Thoracic aorta endothelial cell (primary cell): Measurements from ENCODE around the gene FGF4. TPM values are rescaled to one million over a fixed set of nuclear protein-coding genes. Genes with fewer than 3 reads are reported as not detected.

ENCODE experiments used
- total RNA-seq: library from RNA; depleted of rRNA; stranded (reverse); fragments of >200 nt; gene quantifications from 2 replicates; pipeline ENCODE4 v1.2.3, GENCODE V29; 2012

The FGF4 gene
- not detected in 2 replicates for total RNA-seq

GRCh38 chr11:69775163-69775755 is at the start of gene FGF4:
Gene FGF4, minus strand, starts transcription at chr11:69775341. Its CDS starts 257 bp downstream, at chr11:69775084.

GRCh38 chr11:69818603-69819441 is 43.7 kb upstream of the FGF4 start, which contains the start of gene FGF3:
Gene FGF3, minus strand, starts transcription at chr11:69819416. Its CDS starts 483 bp downstream, at chr11:69818933.

Other genes starting within 250 kb of the FGF4 start
- 288 and 295 TPM in 2 replicates for gene CCND1, start 134.2 kb downstream of the FGF4 start, total RNA-seq
- 23.2 and 23.8 TPM in 2 replicates for gene LTO1, start 100.0 kb downstream of the FGF4 start, total RNA-seq
- gene FGF19, start 71.3 kb downstream of the FGF4 start, total RNA-seq, result not detected in 2 replicates
- not detected in 2 replicates for gene FGF3, start 44.1 kb upstream of the FGF4 start, total RNA-seq